IMR-90 (cell line): ENCODE measurements around the gene PGBD5.

ENCODE experiments used
- ELK1 ChIP-seq: fragments of 150-350 bp; IDR thresholded peaks from 2 replicates; pipeline ENCODE4 v1.6.1; 2016; ENCODE audit warnings: low read depth, mild to moderate bottlenecking, low read length, moderate library complexity, borderline replicate concordance
- MAFK ChIP-seq: IDR thresholded peaks from 2 replicates; pipeline ENCODE4 v1.6.1; 2012; ENCODE audit warnings: low read depth, low read length, improper control_type of control experiment
- POLR2A ChIP-seq: IDR thresholded peaks from 2 replicates; pipeline ENCODE4 v1.6.1; 2012; ENCODE audit warnings: mild to moderate bottlenecking, low read depth, low read length
- RAD21 ChIP-seq: IDR thresholded peaks from 2 replicates; pipeline ENCODE4 v1.6.1; 2012; ENCODE audit warnings: low read length, improper control_type of control experiment
- USF2 ChIP-seq: fragments of 150-350 bp; IDR thresholded peaks from 2 replicates; pipeline ENCODE4 v1.6.1; 2017; ENCODE audit warnings: mild to moderate bottlenecking, antibody characterized with exemption, low read length, low read depth
- TF ChIP-seq, protein P1 (sequence below): conservative IDR thresholded peaks from 2 replicates; pipeline ENCODE4 v1.5.1; 2012; ENCODE audit warnings: mild to moderate bottlenecking, low read depth, low read length, improper control_type of control experiment

- TF ChIP-seq, protein P1, sequence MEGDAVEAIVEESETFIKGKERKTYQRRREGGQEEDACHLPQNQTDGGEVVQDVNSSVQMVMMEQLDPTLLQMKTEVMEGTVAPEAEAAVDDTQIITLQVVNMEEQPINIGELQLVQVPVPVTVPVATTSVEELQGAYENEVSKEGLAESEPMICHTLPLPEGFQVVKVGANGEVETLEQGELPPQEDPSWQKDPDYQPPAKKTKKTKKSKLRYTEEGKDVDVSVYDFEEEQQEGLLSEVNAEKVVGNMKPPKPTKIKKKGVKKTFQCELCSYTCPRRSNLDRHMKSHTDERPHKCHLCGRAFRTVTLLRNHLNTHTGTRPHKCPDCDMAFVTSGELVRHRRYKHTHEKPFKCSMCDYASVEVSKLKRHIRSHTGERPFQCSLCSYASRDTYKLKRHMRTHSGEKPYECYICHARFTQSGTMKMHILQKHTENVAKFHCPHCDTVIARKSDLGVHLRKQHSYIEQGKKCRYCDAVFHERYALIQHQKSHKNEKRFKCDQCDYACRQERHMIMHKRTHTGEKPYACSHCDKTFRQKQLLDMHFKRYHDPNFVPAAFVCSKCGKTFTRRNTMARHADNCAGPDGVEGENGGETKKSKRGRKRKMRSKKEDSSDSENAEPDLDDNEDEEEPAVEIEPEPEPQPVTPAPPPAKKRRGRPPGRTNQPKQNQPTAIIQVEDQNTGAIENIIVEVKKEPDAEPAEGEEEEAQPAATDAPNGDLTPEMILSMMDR = no peak
- TF ChIP-seq ELK1 = no peak
- TF ChIP-seq USF2 = no peak
- TF ChIP-seq RAD21 = no peak
- no peak for TF ChIP-seq POLR2A
- no peak for TF ChIP-seq MAFK
Measured at GRCh38 chr1:230427981-230428380, 1.8 kb upstream of the PGBD5 start.
